SJSA1 (cell line): ENCODE measurements around the gene PSPN. TPM values are rescaled to one million over a fixed set of nuclear protein-coding genes. Genes with fewer than 3 reads are reported as not detected.

Experiments used
- DNase-seq, 2 experiments: peaks; one replicate each; pipeline ENCODE4 v3.0.0-alpha.2; 2015 to 2020; ENCODE audit warnings: low spot score in 2 of 2, low read depth in 1 of 2
- H3K27ac ChIP-seq: fragments of 250-450 bp; sonication (Bioruptor Pico); 2 replicates; pipeline ENCODE4 v1.5.1; 2020; ENCODE audit warnings: mild to moderate bottlenecking, moderate library complexity
- H3K27me3 ChIP-seq: fragments of 250-450 bp; sonication (Bioruptor Pico); replicated peaks from 2 replicates; pipeline ENCODE4 v1.5.1; 2020; ENCODE audit warnings: mild to moderate bottlenecking, moderate library complexity
- H3K36me3 ChIP-seq: fragments of 250-450 bp; sonication (Bioruptor Pico); 2 replicates; pipeline ENCODE4 v1.5.1; 2020; ENCODE audit warnings: mild to moderate bottlenecking
- H3K4me1 ChIP-seq: fragments of 250-450 bp; sonication (Bioruptor Pico); replicated peaks from 2 replicates; pipeline ENCODE4 v1.6.1; 2021; ENCODE audit warnings: mild to moderate bottlenecking
- H3K4me3 ChIP-seq: fragments of 250-450 bp; sonication (Bioruptor Pico); 2 replicates; pipeline ENCODE4 v1.5.1; 2020; ENCODE audit warnings: mild to moderate bottlenecking
- H3K9me3 ChIP-seq: fragments of 250-450 bp; sonication (Bioruptor Pico); replicated peaks from 2 replicates; pipeline ENCODE4 v1.5.1; 2020; ENCODE audit warnings: mild to moderate bottlenecking
- total RNA-seq: library from RNA; depleted of rRNA; stranded (reverse); fragments of >200 nt; shearing (Covaris generic); gene quantifications from 2 replicates; pipeline ENCODE4 v1.2.3, GENCODE V29; 2014; rRNA removed

Gene PSPN, protein sequence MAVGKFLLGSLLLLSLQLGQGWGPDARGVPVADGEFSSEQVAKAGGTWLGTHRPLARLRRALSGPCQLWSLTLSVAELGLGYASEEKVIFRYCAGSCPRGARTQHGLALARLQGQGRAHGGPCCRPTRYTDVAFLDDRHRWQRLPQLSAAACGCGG
- total RNA-seq: 1.2 and 1.3 TPM in 2 replicates

DNA sequence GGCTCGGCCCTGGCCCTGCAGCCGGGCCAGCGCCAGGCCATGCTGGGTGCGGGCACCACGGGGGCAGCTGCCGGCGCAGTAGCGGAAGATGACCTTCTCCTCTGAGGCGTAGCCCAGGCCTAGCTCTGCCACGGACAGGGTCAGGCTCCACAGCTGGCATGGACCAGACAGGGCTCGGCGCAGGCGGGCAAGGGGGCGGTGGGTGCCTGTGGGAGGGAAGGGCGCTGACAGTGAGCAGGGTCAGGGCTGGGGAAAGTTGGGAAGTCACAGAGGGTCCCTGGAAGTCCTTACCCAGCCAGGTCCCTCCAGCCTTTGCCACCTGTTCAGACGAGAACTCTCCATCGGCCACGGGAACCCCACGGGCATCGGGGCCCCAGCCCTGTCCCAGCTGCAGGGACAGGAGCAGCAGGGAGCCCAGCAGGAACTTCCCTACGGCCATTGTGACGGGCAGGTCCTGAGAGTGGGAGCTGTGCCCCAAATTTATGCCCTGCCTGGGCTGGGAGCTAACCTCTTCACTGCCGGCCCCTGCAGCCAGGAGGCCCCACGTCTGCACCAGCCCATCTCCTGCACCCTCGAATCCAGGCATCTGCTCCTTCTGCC lies at the start of gene PSPN:
PSPN (minus strand) TSS at position 523 of the 600 bp plus-strand sequence; CDS start at position 439, 84 bp downstream.
- Histone ChIP-seq H3K4me1 (peaks cover 10% of the 10 kb centered on the region), H3K27me3 (no peaks in the 10 kb centered on the region), H3K9me3 (no peaks in the 10 kb centered on the region), H3K36me3 (peaks cover 23% of the 10 kb centered on the region), H3K27ac (no peak within 1 kb of the TSS), H3K4me3 (no peak within 1 kb of the TSS)
- DNase-seq: no peak

DNA sequence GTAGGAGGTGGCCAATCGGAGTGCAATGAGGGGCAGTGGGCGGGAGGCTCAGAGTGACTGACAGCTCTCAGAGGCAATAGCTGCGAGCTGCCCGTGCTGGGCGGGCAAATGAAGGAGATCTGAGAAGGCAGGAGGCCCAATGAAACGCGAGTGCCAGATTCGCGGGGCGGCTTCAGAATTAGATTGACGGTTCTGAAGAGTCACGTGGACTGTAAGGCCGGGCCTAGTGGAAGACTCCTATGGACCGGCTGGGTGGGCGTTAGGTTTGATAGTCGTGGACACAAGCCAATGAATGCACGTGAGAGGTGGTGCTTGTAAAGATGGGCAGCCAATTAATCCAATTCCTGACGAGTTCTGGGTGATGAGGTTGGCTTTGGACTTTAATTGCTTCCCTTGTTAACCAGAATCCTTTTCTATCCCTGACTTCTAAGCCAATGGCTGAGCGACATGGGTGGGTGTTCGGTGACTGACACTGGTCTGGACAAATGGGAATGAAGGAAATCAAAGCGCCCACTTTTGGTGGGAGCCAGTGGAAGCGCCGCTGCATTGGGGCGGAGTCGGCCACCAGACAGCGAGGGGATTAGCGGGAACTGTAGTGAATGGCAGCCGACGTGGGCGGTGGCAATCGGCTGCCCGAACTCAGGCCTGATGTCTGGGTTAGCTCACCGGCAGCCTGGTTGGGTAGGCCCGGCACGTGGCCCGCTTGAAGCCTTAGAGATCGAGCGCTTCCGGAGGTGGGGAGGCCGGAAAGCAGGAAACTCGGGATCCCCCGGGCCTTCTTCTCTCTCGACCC lies 49.4 kb upstream of the PSPN start:
- 0 out of 2 replicates have a peak overlapping the region, but pooled peaks have one; percentile 6 for H3K27ac ChIP-seq
- peaks cover 38% of the 10 kb centered on the region for H3K36me3 ChIP-seq
- H3K4me3 ChIP-seq: peak overlapping the region; percentile 77
- peaks cover 12% of the 10 kb centered on the region for H3K4me1 ChIP-seq
- no peaks in the 10 kb centered on the region for H3K9me3 ChIP-seq
- peak; percentile 100 for DNase-seq
- peaks cover 7% of the 10 kb centered on the region for H3K27me3 ChIP-seq

DNA sequence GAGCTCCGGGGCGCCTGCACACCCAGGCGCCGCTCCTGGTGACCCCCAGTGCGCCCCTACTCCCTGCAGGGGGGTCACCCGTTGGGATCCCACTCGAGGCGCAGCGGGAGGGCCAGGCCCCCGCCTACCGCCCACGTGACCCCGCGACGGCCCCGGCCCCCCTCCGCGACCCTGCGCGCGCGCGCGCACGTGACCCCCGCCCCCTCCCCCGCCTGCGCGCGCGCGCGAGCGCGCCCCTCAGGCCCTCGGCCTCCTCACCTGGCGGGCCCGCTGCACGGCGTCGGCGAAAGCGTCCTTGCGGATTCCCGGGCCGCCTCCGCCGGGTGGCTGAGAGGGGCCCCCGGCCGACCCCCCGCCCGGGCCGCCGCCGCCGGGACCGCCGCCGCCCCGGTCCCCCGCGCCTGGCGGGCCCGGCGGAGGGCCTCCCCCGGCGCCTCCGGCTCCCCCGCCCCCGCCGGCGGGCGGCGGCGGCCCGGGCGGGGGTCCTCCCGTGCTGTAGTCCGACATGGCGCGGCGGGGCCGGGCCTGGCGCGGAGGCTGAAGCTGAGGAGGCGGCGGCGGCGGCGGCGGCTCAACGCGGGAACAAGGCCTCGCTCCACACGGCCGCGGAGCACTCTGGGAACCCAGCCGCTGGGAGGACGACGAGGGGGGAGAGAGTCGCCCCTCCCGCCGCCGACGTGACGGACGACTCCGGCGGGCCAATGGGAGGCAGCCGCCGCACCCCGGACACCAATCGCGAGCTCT lies 48.6 kb upstream of the PSPN start, which contains the start of gene KHSRP:
KHSRP (minus strand) TSS at position 617 of the 744 bp plus-strand sequence; CDS start at position 507, 110 bp downstream.
- no peak for DNase-seq
- Histone ChIP-seq H3K27ac (peak within 1 kb of the TSS; percentile 35; the same call in 1 of the 2 replicates), H3K9me3 (no peaks in the 10 kb centered on the region), H3K36me3 (peaks cover 46% of the 10 kb centered on the region), H3K27me3 (no peaks in the 10 kb centered on the region), H3K4me1 (peaks cover 12% of the 10 kb centered on the region), H3K4me3 (peak within 1 kb of the TSS; percentile 77)

DNA sequence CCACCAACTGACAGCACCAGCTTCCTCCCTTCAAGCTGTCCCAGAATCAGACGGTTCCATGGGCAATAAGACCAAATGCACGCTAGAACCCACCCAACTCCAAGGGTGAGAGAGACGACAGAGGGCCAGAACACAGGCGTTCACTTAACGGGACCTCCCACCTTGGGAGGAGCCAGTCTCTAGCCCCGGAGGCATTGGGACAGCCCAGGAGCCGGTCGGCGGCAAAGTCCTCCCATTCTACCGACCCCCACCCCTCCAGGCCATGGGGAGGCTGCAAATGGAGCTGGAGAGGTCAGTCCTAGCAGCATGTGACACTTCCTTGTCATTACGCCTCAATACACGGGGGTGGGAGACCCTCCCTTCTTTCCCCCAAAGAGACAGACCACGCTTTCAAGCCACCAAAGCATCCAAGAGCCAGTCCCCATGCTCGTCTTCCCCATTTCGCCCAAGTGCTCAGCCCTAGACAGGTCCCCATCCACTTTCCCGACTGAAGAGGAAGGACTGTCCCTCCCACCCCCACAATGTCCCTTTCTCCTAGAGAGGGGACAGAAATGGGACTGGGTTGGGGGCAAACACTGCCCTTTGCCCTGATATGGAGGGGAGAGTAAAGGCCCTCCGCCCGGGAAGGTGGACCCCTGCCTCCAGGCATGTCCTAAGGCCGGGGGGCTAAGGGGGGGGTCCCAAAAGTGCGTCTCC lies 47.9 kb upstream of the PSPN start:
- peaks cover 12% of the 10 kb centered on the region for H3K4me1 ChIP-seq
- peaks cover 53% of the 10 kb centered on the region for H3K36me3 ChIP-seq
- H3K9me3 ChIP-seq: no peaks in the 10 kb centered on the region
- H3K27ac ChIP-seq: no peak overlapping the region
- DNase-seq: peak; percentile 53 to 75
- H3K4me3 ChIP-seq: peak overlapping the region; percentile 77
- no peaks in the 10 kb centered on the region for H3K27me3 ChIP-seq

DNA sequence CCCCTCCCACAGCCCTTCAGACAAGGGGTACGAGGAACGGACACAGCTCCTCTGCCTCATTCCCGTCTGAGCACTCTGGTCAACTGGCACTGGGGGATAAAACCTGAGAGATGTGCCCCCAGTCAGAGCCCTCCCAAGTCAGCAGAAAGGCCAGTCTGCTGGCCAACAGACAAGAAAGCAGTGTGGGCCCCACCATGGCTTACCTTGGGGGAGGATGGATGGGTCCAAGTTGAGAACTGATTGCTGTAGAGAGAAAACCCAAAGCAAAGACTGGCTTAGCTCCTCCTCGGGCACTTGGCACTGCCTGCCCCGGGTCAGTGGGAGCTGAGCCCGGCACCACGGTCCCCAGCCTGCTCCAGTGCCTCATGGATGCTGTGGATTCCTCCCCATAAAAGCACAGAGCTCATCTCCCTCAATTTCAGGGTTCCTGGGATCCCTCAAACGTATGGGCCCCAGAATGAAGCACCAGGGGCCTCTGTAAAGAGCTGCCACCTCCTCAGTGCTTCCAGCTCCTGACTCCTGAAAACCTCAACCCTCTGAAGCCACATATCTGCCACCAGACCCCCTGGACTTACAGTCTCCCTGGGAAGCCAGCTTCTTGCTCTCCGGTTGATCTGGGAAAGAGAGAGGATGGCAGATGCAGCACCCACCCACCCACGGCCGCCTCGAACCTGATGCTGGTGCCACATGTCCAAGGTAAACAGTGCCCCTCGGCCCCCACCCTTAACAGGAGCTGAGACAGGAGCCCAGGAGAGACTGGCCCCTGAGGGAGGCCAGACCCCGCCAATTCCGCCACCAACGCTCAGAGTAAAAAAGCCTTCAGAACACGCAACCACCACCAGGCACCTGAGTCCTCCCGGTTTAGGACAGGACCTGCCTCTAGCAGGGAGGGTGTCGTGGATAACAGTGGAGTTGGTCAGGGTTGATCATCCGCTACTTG lies 45.6 kb upstream of the PSPN start:
- DNase-seq: no peak
- H3K9me3 ChIP-seq: no peaks in the 10 kb centered on the region
- H3K4me1 ChIP-seq: peaks cover 12% of the 10 kb centered on the region
- no peaks in the 10 kb centered on the region for H3K27me3 ChIP-seq
- no peak overlapping the region for H3K4me3 ChIP-seq
- peaks cover 76% of the 10 kb centered on the region for H3K36me3 ChIP-seq
- H3K27ac ChIP-seq: no peak overlapping the region

DNA sequence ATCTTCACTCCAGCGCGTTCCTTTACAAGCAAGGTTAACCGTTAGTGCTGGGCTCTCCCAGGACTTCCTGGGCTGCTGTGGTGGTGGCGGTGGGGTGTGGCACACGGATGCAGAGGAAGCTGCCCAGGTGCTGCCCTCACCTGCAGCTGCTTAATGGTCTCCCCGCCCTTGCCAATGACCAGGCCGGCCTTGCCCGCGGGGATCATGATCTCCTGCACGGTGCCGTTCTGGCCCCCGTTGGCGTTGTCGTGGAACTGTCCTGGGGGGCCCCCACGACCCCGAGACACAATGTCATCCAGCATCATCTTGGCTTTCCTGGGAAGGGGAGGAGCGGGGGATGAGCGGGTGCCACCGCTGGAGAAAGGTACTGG lies 42.8 kb upstream of the PSPN start:
- no peak for DNase-seq
- Histone ChIP-seq H3K9me3 (no peaks in the 10 kb centered on the region), H3K4me1 (peaks cover 7% of the 10 kb centered on the region), H3K27ac (no peak overlapping the region), H3K27me3 (no peaks in the 10 kb centered on the region), H3K36me3 (peaks cover 94% of the 10 kb centered on the region), H3K4me3 (no peak overlapping the region)

DNA sequence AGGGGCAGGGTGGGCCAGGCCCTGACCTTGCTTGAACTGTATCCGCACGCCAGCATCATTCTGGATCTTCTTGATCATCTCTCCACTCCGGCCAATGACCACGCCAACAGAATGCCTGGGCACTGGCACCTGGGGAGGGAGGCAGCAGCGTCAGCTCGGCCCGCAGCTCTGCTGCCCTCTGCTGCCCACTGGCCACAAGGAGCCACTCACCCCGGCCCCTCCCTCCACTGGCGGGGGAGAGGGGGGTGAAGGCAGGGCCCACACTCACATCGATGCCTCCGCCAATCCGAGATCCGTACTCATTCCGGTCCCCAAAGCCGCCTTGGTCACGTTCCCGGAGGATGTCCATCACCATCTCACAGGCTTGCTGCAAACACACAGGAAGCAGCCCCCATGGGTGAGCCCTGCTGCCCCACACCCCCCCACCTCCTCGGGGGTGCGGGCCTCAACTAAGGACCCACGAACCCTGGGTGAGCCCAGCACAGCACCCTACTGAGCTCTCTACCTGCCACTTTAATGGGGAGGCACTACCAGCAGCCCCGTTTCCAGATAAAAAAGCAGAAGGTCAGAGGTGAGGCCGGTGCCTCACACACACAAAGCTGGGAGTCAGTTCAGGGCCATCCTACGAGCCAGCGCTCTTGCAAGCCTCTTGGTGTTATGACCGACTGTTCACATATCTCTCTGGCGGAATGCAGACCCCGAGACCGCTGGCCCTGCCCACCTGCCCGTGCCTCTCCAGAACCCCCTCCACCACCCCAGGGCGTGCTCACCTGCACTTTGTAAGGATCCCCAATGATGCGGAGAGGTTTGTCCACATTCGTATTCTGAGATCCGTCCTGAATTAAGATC lies 42.2 kb upstream of the PSPN start:
- H3K27ac ChIP-seq: no peak overlapping the region
- no peaks in the 10 kb centered on the region for H3K9me3 ChIP-seq
- no peak overlapping the region for H3K4me3 ChIP-seq
- peaks cover 89% of the 10 kb centered on the region for H3K36me3 ChIP-seq
- H3K4me1 ChIP-seq: peaks cover 1% of the 10 kb centered on the region
- H3K27me3 ChIP-seq: no peaks in the 10 kb centered on the region
- DNase-seq: no peak

DNA sequence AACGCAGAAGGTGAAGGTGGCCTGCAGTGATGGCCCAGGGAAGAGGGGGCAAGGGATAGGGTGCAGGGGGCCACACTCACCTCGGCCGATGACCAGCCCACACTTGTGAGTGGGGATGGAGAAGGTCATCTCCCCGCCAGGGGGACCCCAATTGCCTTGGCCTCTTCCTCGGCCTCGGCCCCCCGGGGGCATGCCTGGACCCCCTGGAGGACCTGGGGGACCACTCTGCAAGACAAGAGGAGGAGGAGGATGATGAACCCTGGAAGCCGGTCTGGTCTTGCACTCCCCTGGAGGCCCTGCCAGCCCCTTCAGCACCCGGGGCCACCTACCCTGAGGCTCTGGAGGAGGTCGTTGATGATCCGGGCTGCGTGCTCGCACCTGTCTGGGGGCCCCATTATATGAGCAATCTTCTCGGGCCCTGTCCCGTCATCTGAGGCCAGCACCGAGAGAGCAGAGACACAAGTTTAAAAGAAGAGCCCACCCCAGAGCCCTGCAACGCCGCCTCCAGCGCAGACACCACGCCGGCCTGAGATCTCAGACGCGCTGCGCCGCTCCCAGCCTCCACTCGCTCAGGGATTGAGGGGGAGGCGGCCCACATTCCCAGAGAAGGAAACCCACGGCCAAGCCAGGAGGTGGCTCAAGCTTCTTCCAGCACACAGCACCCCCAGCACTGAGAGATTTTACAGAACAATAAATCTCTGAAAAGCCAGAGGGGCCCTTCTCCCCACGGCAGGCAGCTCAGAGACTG lies 41.1 kb upstream of the PSPN start:
- Histone ChIP-seq H3K4me1 (no peaks in the 10 kb centered on the region), H3K27ac (no peak overlapping the region), H3K27me3 (no peaks in the 10 kb centered on the region), H3K9me3 (no peaks in the 10 kb centered on the region), H3K4me3 (no peak overlapping the region), H3K36me3 (peaks cover 87% of the 10 kb centered on the region)
- no peak for DNase-seq

DNA sequence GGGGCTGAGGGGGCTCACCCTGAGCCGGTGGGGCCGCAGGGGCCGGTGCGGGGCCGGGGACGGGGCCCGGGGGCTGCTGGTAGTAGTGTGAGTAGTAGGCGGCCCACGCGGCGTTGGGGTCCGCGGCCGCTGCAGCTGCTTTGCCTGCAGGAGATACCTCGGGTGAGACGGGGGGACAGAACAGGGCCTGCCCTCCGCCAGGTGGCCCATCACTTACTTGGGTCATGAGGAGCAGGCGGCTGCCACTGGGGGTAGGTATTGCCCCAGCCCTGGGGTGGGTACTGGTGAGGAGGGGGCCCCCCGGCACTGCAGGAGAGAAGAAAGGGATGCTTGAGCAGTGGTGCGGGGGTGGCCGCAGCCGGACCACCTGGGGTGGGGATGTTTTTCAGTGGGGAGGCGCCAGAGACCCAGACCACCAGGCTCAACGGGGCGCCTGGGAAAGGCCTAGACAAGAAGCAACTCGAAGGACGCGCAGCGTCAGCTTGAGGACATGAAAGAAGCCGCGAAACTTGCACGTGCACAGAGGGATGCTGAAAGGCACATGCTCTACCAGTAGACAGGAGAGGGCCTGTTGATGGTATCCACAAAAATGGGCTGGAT lies 40.0 kb upstream of the PSPN start:
- no peak overlapping the region for H3K4me3 ChIP-seq
- H3K4me1 ChIP-seq: no peaks in the 10 kb centered on the region
- no peaks in the 10 kb centered on the region for H3K9me3 ChIP-seq
- no peak overlapping the region for H3K27ac ChIP-seq
- H3K36me3 ChIP-seq: peaks cover 79% of the 10 kb centered on the region
- no peak for DNase-seq
- H3K27me3 ChIP-seq: no peaks in the 10 kb centered on the region

DNA sequence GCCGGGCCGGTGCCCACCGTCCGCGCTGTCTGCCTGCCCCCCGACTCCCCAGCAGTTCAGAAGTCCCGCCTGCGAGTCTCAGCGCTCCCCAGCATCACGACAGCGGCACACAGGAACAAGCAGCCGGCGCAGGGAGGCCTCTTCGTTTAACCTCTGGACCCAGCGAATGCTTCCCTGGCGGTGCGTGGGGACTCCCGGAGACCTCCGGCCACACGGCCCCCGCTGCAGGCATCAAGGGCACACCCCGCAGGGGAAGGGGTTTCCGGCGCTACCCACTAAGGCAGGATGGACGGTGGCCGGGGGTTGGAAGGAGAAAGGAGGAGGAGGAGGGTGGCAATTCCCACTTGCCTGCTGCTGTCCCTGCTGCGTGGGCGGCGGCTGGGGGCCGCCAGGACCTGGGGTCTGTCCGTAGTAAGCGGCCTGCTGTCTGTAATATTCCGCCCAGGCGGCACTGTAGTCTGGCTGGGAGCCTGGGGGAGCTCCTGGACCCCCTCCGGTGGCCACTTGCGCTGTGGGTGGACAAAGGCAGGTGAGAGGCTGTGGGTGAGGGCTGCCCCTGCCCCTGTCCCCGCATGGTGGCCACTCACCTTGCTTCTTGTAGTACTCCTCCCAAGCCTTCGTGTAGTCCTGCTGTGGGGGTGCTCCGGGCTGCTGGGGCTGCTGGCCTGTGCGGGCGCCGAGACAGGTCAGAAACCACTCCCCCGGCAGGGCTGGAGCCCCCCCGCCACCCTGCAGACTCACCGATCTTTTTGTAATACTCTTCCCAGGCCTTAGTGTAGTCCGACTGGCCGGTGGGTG lies 39.3 kb upstream of the PSPN start:
- Histone ChIP-seq H3K27ac (no peak overlapping the region), H3K27me3 (no peaks in the 10 kb centered on the region), H3K4me1 (no peaks in the 10 kb centered on the region), H3K36me3 (peaks cover 72% of the 10 kb centered on the region), H3K4me3 (no peak overlapping the region), H3K9me3 (no peaks in the 10 kb centered on the region)
- no peak for DNase-seq
